ENCODE results near the gene RFTN1. TPM values are rescaled to one million over a fixed set of nuclear protein-coding genes. Genes with fewer than 3 reads are reported as not detected.

The RFTN1 gene
- total and polyA plus RNA-seq, 2 experiments from 2014 or later, result 3.3 to 7.2 TPM

- Histone ChIP-seq H3K4me3 (no peak overlapping the region), H3K27ac (ENCODE audit: low read depth) (no peak overlapping the region), H3K36me3 (ENCODE audit: insufficient read depth) (no peaks in the 10 kb centered on the region), H3K9me2 (ENCODE audit: insufficient read depth) (peaks cover 11% of the 10 kb centered on the region; the same call in 1 of the 2 replicates), H3K4me1 (ENCODE audit: insufficient read depth) (peaks cover 29% of the 10 kb centered on the region), H3K27me3 (ENCODE audit: insufficient read depth) (no peaks in the 10 kb centered on the region), H3F3A (replicated peaks; ENCODE audit: low read depth) (no peaks in the 10 kb centered on the region), H2AFZ (no peak overlapping the region), H3K4me2 (no peak overlapping the region), H3K79me2 (replicated peaks; ENCODE audit: insufficient read depth) (no peaks in the 10 kb centered on the region), H4K20me1 (replicated peaks; ENCODE audit: insufficient read depth) (no peaks in the 10 kb centered on the region)
- H3K27ac Mint-ChIP-seq, result no peak overlapping the region
- H3K4me1 Mint-ChIP-seq, result peaks cover 33% of the 10 kb centered on the region
- no peak overlapping the region for H3K4me3 Mint-ChIP-seq
- peaks cover 4% of the 10 kb centered on the region for H3K27me3 Mint-ChIP-seq (ENCODE audit: insufficient read depth, low read depth, poor library complexity)
- no peak for ATAC-seq
- H3K9me3 Mint-ChIP-seq, result peaks cover 3% of the 10 kb centered on the region
- TF ChIP-seq EZH2phosphoT487 (IDR thresholded peaks at IDR 0.05; ENCODE audit: unreplicated experiment) (no peak), EZH2 (IDR thresholded peaks at IDR 0.05; ENCODE audit: low read depth, unreplicated experiment) (no peak), CREB1 (CRISPR knock-in tag; IDR thresholded peaks at IDR 0.05; ENCODE audit: low read depth) (no peak), ZNF114 (CRISPR knock-in tag; IDR thresholded peaks at IDR 0.05) (no peak), JUNB (IDR thresholded peaks at IDR 0.05; ENCODE audit: unreplicated experiment) (no peak), POLR2AphosphoS5 (IDR thresholded peaks at IDR 0.05; ENCODE audit: low read depth) (no peak), ETS1 (IDR thresholded peaks at IDR 0.05) (no peak), ZNF331 (CRISPR knock-in tag; IDR thresholded peaks at IDR 0.05; ENCODE audit: low read depth) (no peak), STAT1 (IDR thresholded peaks at IDR 0.05; ENCODE audit: unreplicated experiment) (no peak)
- TF ChIP-seq, protein P1, sequence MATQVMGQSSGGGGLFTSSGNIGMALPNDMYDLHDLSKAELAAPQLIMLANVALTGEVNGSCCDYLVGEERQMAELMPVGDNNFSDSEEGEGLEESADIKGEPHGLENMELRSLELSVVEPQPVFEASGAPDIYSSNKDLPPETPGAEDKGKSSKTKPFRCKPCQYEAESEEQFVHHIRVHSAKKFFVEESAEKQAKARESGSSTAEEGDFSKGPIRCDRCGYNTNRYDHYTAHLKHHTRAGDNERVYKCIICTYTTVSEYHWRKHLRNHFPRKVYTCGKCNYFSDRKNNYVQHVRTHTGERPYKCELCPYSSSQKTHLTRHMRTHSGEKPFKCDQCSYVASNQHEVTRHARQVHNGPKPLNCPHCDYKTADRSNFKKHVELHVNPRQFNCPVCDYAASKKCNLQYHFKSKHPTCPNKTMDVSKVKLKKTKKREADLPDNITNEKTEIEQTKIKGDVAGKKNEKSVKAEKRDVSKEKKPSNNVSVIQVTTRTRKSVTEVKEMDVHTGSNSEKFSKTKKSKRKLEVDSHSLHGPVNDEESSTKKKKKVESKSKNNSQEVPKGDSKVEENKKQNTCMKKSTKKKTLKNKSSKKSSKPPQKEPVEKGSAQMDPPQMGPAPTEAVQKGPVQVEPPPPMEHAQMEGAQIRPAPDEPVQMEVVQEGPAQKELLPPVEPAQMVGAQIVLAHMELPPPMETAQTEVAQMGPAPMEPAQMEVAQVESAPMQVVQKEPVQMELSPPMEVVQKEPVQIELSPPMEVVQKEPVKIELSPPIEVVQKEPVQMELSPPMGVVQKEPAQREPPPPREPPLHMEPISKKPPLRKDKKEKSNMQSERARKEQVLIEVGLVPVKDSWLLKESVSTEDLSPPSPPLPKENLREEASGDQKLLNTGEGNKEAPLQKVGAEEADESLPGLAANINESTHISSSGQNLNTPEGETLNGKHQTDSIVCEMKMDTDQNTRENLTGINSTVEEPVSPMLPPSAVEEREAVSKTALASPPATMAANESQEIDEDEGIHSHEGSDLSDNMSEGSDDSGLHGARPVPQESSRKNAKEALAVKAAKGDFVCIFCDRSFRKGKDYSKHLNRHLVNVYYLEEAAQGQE (IDR thresholded peaks at IDR 0.05; ENCODE audit: unreplicated experiment), result no peak
- TF ChIP-seq, protein P2, sequence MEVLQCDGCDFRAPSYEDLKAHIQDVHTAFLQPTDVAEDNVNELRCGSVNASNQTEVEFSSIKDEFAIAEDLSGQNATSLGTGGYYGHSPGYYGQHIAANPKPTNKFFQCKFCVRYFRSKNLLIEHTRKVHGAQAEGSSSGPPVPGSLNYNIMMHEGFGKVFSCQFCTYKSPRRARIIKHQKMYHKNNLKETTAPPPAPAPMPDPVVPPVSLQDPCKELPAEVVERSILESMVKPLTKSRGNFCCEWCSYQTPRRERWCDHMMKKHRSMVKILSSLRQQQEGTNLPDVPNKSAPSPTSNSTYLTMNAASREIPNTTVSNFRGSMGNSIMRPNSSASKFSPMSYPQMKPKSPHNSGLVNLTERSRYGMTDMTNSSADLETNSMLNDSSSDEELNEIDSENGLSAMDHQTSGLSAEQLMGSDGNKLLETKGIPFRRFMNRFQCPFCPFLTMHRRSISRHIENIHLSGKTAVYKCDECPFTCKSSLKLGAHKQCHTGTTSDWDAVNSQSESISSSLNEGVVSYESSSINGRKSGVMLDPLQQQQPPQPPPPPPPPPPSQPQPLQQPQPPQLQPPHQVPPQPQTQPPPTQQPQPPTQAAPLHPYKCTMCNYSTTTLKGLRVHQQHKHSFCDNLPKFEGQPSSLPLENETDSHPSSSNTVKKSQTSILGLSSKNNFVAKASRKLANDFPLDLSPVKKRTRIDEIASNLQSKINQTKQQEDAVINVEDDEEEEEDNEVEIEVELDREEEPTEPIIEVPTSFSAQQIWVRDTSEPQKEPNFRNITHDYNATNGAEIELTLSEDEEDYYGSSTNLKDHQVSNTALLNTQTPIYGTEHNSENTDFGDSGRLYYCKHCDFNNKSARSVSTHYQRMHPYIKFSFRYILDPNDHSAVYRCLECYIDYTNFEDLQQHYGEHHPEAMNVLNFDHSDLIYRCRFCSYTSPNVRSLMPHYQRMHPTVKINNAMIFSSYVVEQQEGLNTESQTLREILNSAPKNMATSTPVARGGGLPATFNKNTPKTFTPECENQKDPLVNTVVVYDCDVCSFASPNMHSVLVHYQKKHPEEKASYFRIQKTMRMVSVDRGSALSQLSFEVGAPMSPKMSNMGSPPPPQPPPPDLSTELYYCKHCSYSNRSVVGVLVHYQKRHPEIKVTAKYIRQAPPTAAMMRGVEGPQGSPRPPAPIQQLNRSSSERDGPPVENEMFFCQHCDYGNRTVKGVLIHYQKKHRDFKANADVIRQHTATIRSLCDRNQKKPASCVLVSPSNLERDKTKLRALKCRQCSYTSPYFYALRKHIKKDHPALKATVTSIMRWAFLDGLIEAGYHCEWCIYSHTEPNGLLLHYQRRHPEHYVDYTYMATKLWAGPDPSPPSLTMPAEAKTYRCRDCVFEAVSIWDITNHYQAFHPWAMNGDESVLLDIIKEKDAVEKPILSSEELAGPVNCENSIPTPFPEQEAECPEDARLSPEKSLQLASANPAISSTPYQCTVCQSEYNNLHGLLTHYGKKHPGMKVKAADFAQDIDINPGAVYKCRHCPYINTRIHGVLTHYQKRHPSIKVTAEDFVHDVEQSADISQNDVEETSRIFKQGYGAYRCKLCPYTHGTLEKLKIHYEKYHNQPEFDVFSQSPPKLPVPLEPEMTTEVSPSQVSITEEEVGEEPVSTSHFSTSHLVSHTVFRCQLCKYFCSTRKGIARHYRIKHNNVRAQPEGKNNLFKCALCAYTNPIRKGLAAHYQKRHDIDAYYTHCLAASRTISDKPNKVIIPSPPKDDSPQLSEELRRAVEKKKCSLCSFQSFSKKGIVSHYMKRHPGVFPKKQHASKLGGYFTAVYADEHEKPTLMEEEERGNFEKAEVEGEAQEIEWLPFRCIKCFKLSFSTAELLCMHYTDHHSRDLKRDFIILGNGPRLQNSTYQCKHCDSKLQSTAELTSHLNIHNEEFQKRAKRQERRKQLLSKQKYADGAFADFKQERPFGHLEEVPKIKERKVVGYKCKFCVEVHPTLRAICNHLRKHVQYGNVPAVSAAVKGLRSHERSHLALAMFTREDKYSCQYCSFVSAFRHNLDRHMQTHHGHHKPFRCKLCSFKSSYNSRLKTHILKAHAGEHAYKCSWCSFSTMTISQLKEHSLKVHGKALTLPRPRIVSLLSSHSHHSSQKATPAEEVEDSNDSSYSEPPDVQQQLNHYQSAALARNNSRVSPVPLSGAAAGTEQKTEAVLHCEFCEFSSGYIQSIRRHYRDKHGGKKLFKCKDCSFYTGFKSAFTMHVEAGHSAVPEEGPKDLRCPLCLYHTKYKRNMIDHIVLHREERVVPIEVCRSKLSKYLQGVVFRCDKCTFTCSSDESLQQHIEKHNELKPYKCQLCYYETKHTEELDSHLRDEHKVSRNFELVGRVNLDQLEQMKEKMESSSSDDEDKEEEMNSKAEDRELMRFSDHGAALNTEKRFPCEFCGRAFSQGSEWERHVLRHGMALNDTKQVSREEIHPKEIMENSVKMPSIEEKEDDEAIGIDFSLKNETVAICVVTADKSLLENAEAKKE (CRISPR knock-in tag; IDR thresholded peaks at IDR 0.05), result no peak
- H3K36me3 Mint-ChIP-seq (ENCODE audit: low read depth), result peaks cover 4% of the 10 kb centered on the region; the same call in 1 of the 3 replicates
- no peak for DNase-seq (ENCODE audit: low spot score)
Observed at GRCh38 chr3:16477056-16477455, 36.4 kb downstream of the RFTN1 start.

Data from GM23338 (cell line).